Activated CD4-positive, alpha-beta T cell treated with anti-CD3 and anti-CD28 coated beads, Interleukin-2, amount 50 U/mL, for 1 hour (primary cell): ENCODE data around the gene CEACAM3.

Experiments
- DNase-seq: peaks from one replicate; pipeline ENCODE4 v3.0.0-alpha.2; 2020

CEACAM3 gene

DNA sequence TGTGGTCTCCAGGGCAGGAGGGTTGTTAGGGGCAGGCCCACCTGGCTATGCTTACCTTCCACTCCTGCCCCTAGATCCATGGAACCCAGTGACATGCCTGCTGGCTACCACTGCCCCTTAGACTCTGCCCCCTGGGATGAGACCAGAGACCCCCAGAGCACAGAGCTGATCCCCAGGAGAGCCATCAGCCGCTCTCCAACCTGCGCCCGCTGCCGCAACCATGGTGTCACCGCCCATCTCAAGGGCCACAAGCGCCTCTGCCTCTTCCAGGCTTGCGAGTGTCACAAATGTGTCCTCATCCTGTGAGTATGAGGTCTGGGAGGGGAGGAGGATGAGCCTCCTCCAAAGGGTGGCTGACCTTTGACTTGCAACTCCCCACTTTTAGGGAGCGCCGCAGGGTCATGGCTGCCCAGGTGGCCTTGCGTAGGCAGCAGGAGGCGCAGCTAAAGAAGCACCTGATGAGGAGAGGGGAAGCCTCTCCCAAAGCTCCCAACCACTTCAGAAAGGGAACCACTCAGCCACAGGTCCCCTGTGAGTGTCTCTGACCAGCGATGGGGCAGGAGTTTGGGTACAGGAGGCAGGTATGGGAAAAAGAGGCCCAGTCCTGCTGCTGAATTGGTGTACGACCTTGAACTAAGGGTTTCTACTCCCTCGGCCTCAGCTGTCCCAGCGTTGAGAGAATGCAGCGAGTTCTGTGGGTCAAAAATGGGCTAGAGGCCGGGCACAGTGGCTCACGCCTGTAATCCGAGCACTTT is 51.1 kb downstream of the CEACAM3 start:
- no peak for DNase-seq

DNA sequence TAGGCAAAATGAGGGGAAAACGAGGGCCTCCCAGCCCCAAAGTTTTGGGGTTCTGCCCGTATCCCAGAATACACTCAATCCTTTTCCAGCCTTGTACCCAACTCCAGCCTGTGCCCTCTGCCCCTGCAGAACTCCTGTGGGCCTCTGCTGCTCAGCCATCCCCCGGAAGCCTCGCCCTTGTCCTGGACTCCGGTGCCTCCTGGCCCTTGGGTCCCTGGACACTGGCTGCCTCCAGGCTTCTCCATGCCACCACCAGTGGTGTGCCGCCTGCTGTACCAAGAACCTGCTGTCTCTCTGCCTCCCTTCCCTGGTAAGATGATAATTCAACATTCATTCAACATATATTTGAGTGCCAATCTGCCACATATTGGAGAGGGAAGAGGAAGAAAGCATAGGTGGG is 52.3 kb downstream of the CEACAM3 start:
- DNase-seq: no peak

DNA sequence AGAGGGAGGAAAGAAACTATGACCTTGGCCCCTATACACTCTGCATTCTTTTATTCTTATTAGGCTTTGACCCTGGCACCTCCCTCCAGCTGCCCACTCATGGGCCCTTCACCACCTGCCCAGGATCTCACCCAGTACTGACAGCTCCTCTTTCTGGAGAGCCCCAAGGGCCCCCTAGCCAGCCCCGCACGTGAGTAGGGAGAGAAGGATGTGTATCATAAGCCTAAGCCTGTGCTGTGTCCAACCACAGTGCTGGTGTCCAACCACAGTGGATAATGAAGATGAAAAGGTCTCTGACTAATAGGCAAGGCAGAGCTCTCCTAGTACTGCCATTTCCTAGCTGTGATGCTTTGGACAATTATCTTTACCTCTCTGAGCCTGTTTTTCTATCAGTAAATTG is 52.7 kb downstream of the CEACAM3 start:
- no peak for DNase-seq

DNA sequence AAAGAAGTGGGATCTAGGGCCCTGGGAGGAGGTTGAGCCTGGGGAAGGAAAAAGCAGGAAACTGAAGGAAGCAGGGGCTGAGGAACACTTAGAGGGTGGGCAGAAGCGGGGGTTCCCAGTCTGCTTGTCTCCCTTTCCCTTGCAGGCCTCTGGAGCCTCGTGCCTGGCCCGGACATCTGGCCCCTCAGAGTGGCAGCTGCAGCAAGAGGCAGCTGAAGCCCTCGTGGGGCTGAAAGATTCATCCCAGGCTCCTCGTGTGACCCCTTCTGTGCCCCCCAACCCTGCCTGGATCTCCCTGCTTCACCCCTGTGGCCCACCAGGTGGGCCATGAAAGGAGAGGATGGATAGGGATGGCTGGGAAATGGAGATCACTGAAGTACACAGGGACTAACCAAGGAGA is 54.0 kb downstream of the CEACAM3 start:
- no peak for DNase-seq

DNA sequence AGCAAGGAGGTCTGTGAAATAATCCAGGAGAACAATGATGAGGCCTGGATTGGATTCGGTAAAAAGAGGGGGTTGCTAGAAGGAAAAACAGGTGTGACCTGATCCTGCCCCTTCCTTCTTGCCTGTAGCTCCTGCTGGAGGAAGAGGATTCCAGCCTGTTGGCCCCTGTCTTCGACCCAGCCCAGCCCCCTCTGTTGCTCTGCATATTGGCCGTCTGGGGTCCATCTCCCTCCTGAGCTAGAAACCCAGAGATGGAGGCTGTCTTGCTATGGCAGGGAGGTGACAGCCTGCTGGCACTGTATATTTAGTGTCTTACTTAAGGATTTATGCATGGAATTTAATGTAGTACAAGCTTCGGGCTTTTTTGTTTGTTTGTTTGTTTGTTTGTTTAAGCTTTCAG is 55.1 kb downstream of the CEACAM3 start:
- DNase-seq: no peak

DNA sequence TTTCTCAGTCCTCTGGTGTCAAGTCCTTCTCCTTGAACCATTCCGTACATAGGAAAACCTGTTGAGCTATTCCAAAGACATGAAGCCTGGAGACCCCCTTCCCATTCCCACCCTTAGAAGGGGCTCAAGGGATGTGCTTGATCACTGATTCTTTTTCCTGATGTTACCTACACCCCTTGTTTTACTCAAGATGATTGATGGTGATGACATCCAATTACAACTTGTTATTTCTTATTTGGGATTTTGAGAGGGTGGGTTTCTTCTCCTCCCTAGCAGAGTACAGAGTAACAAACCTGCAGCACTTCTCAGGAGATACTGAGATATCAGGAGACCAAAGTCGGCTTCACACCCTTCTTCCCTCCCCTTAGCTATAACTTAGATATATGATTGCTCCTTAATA is 57.0 kb downstream of the CEACAM3 start:
- DNase-seq: no peak

DNA sequence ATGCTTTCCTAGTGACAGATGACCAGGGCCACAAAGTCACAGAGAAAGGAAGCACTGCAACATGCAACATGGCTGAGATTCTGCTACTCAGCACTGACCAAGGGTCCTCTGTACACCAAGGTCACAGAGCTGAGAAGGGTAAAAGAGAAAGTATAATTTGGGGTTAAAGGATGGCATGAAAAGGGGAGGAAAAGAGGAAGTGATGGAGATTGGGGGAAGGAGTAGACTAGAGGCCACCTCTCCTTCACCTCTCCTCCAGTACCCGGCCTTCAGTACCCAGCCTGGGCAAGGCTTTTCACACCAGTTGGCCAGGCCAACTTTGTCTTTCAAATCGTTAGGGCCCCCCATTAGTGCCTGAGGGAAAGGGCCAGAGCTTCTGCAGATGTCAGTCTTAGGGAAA is 57.4 kb downstream of the CEACAM3 start:
- no peak for DNase-seq

DNA sequence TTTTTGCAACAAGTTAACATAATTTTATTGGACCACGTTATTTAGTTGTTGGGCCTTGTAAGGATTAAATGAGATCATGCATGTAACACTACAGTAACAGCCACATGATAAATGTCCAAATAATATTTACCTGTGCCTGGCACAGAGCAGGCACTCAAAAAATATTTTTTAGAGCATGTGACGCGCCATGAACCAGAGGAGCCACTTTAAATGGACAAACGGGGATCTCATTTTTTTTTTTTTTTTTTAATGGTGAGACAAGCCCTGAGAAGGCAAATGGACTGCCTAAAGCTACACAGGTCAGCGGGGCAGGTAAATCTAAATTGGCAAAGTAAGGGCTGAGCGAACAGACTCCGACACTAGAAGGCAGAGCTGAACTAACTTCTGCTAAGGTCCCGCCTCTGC is 62.8 kb downstream of the CEACAM3 start:
- DNase-seq: no peak

DNA sequence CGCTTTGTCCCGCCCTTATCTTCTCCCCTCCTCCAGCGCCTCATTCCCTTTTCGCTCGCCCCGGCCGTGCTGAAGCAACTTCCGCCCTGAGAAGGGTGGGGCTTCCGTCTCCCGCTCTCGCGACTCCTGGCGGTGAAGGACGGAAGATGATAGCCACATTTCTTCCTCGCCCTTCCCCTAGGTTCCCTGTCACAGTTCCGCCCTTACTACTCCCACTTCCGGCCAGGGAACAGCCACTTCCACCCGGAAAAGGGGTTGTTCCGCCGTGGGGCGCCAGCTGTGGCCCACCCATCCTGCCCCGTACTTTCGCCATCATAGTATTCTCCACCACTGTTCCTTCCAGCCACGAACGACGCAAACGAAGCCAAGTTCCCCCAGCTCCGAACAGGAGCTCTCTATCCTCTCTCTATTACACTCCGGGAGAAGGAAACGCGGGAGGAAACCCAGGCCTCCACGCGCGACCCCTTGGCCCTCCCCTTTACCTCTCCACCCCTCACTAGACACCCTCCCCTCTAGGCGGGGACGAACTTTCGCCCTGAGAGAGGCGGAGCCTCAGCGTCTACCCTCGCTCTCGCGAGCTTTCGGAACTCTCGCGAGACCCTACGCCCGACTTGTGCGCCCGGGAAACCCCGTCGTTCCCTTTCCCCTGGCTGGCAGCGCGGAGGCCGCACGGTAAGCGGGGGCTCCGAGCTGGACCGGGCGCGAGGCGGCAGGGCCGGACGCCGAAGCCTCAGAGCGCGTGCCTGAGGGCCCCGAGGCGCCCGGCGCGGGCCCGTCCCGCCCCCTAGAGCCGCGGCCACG is 63.4 kb downstream of the CEACAM3 start, which contains the start of gene RPS19:
RPS19 (plus strand) TSS at position 638 of the 801 bp plus-strand sequence. CDS start 520 bp downstream, outside the sequence.
- DNase-seq: peak; percentile 98

DNA sequence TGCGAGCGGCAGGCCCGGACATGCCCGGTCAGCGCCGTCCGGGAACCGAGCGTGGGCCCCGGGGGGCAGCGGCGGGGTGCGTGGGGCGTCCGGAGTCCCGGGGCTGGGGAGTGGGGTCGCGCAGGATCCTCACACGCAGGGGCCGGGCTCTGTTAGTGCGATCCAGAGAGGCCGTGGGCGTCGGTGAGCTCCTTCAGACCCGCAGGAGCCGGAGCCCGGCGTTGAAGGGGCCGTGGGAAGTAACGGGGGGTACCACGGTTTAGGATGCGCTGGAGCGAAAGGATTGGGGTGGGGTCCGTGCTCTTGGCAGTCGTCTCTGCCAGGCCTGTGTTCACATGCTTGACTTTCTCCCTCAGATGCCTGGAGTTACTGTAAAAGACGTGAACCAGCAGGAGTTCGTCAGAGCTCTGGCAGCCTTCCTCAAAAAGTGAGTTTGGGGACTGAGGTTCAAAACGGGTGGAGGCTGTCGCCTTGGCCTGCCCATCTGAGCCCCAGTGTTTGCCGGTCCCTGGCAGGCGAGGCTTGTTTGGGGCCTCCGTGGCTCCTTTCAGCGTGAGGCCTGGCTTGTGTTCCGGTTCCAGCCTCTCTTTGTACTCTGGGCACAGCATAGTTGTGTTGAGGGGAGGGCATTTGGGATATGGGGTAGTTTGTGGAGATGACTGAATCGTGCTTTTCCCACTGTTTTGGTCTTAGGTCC is 64.2 kb downstream of the CEACAM3 start:
- DNase-seq: no peak
